GM23248 (cell line): ENCODE data around the gene NSUN2. TPM values are rescaled to one million over a fixed set of nuclear protein-coding genes. Genes with fewer than 3 reads are reported as not detected.

Source experiments
- DNase-seq: peaks from one replicate; pipeline ENCODE4 v3.0.0-alpha.2; 2015
- H2AFZ ChIP-seq: fragments of 200-600 bp; sonication (generic); 2 replicates; pipeline ENCODE4 v1.6.1; 2016; ENCODE audit warnings: antibody characterized with exemption
- H3F3A ChIP-seq: fragments of 200-600 bp; sonication (generic); 2 replicates; pipeline ENCODE4 v1.6.1; 2016; ENCODE audit warnings: mild to moderate bottlenecking, antibody characterized with exemption, mixed run types; ENCODE audit not compliant: insufficient read depth
- H3K27ac ChIP-seq: fragments of 200-600 bp; sonication (generic); 2 replicates; pipeline ENCODE4 v1.5.1; 2016; ENCODE audit warnings: mild to moderate bottlenecking
- H3K27me3 ChIP-seq: fragments of 200-600 bp; sonication (generic); replicated peaks from 2 replicates; pipeline ENCODE4 v1.6.1; 2016; ENCODE audit warnings: mild to moderate bottlenecking; ENCODE audit not compliant: insufficient read depth
- H3K36me3 ChIP-seq: fragments of 200-600 bp; sonication (generic); 2 replicates; pipeline ENCODE4 v1.6.1; 2016; ENCODE audit warnings: low read depth, mild to moderate bottlenecking
- H3K4me1 ChIP-seq: fragments of 200-600 bp; sonication (generic); 2 replicates; pipeline ENCODE4 v1.6.1; 2016; ENCODE audit warnings: mild to moderate bottlenecking; ENCODE audit not compliant: insufficient read depth
- H3K4me2 ChIP-seq: fragments of 200-600 bp; sonication (generic); one replicate; pipeline ENCODE4 v1.6.1; 2016; ENCODE audit warnings: mild to moderate bottlenecking; ENCODE audit not compliant: unreplicated experiment
- H3K4me3 ChIP-seq: fragments of 200-600 bp; sonication (generic); 2 replicates; pipeline ENCODE4 v1.5.1; 2016; ENCODE audit warnings: mild to moderate bottlenecking
- H3K79me2 ChIP-seq: fragments of 200-600 bp; sonication (generic); 2 replicates; pipeline ENCODE4 v1.6.1; 2016; ENCODE audit warnings: mild to moderate bottlenecking; ENCODE audit not compliant: insufficient read depth
- H3K9ac ChIP-seq: fragments of 200-600 bp; sonication (generic); 2 replicates; pipeline ENCODE4 v1.6.1; 2016; ENCODE audit warnings: mild to moderate bottlenecking
- H3K9me2 ChIP-seq: fragments of 200-600 bp; sonication (generic); 2 replicates; pipeline ENCODE4 v1.6.1; 2016; ENCODE audit warnings: mixed run types, mild to moderate bottlenecking, moderate library complexity; ENCODE audit not compliant: insufficient read depth
- H3K9me3 ChIP-seq: fragments of 200-600 bp; sonication (generic); one replicate; pipeline ENCODE4 v1.6.1; 2017; ENCODE audit warnings: low read depth
- H4K20me1 ChIP-seq: fragments of 200-600 bp; sonication (generic); 2 replicates; pipeline ENCODE4 v1.6.0; 2016; ENCODE audit not compliant: insufficient read depth
- EZH2 ChIP-seq: fragments of 200-600 bp; sonication (generic); IDR thresholded peaks from 2 replicates; pipeline ENCODE4 v1.6.1; 2018; ENCODE audit warnings: antibody characterized with exemption, mild to moderate bottlenecking; ENCODE audit not compliant: insufficient read depth, poor library complexity, severe bottlenecking
- EZH2phosphoT487 ChIP-seq: fragments of 200-600 bp; sonication (generic); IDR thresholded peaks from 2 replicates; pipeline ENCODE4 v1.6.1; 2018; ENCODE audit warnings: antibody characterized with exemption, moderate library complexity, mild to moderate bottlenecking, low read depth; ENCODE audit not compliant: insufficient read depth
- WGBS, 2 experiments: methylation state at CpG; one replicate each; pipeline ENCODE4 v1.1.6; 2015 to 2017; ENCODE audit warnings: low lambda C conversion rate in 2 of 2, low coverage in 1 of 2; ENCODE audit errors: missing lambda C conversion rate in 2 of 2; 5-methylcytosine and 5-hydroxymethylcytosine counted together
- in situ Hi-C: fragments of 300-500 bp; cut with MboI; formaldehyde crosslinking; loops from 2 replicates; pipeline ENCODE4 v1.15.0; 2020
- polyA plus RNA-seq: library from polyadenylated mRNA; unstranded; fragments of >200 nt; fragmentation: Nextera tagmentation; extraction: Ambion mirVana; gene quantifications from 2 replicates; pipeline ENCODE4 v1.2.1, GENCODE V29; 2016
- total RNA-seq: library from RNA; depleted of rRNA; stranded (reverse); fragments of >200 nt; shearing (Covaris generic); gene quantifications from 2 replicates; pipeline ENCODE4 v1.2.3, GENCODE V29; 2014

Gene NSUN2
- total and polyA plus RNA-seq, 2 experiments from 2014 or later, result 48.2 to 51.0 TPM

DNA sequence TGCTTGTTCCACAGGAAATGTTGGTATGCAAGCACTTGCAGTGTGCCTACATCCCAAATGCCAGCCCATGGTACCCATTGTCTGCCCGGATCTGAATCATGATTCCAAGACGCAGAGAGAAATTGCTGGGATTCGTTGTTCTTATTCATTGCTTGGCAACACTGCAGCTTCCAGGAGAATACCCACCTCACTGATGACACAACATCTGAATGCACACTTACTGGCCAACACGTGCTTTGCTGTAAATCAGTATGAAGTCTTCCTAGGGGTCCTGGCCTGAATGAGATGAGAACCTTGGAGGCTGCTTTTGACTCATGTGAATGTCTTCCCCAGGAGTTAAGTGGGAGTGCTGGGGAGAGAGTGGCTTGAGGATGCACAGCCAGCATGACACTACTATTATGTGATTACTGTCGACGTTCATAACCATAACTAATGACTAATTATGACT lies 12.0 kb upstream of the NSUN2 start:
- 90 to 96% methylated on average over 6 of the region's 6 CpGs for WGBS, 2 experiments
- H3K79me2 ChIP-seq, result peaks cover 87% of the 10 kb centered on the region
- H3K9me3 ChIP-seq, result no peaks in the 10 kb centered on the region
- no peaks in the 10 kb centered on the region for H3K4me1 ChIP-seq
- H3K9ac ChIP-seq, result no peak overlapping the region
- TF ChIP-seq EZH2phosphoT487, result no peak
- TF ChIP-seq EZH2, result no peak
- 0 out of 2 replicates have a peak, but pooled peaks cover 5% of the 10 kb centered on the region for H4K20me1 ChIP-seq
- H3K36me3 ChIP-seq, result 0 out of 2 replicates have a peak, but pooled peaks cover 11% of the 10 kb centered on the region
- no peaks in the 10 kb centered on the region for H3K27me3 ChIP-seq
- H3K27ac ChIP-seq, result no peak overlapping the region
- in situ Hi-C loops, result loop anchor here (25.0 kb wide), 1 partner anchor 92 kb away; no protein-coding TSS in a partner anchor
- no peak overlapping the region for H2AFZ ChIP-seq
- no peaks in the 10 kb centered on the region for H3F3A ChIP-seq
- no peak overlapping the region for H3K4me2 ChIP-seq
- peak; percentile 1 for DNase-seq
- H3K4me3 ChIP-seq, result no peak overlapping the region
- no peaks in the 10 kb centered on the region for H3K9me2 ChIP-seq

DNA sequence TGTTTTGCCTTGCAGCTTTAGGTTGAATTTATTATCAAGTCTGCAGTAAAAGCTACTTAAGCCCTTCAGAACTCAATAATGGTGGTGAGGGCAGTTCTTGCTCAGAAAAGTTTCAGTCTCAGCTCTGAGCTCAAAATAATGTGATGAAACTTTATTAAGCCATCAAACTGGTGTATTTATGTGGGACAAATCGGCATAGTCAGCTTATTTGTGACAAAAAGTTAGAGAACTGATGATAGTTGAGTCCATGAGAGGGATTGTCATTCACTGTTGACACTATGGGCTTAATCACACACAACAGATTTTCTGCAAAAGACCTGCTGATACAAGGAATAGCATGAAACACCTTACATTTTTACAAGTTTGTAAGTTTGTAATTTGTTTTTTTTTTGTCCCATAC lies 9.8 kb upstream of the NSUN2 start:
- H3K36me3 ChIP-seq, result 0 out of 2 replicates have a peak, but pooled peaks cover 14% of the 10 kb centered on the region
- H3K79me2 ChIP-seq, result peaks cover 93% of the 10 kb centered on the region
- DNase-seq, result no peak
- H3K27me3 ChIP-seq, result no peaks in the 10 kb centered on the region
- in situ Hi-C loops, result loop anchor here (25.0 kb wide), 1 partner anchor 95 kb away; no protein-coding TSS in a partner anchor
- no peaks in the 10 kb centered on the region for H3K9me2 ChIP-seq
- H3K9me3 ChIP-seq, result no peaks in the 10 kb centered on the region
- no peak overlapping the region for H3K27ac ChIP-seq
- H4K20me1 ChIP-seq, result 0 out of 2 replicates have a peak, but pooled peaks cover 5% of the 10 kb centered on the region
- 45 to 69% methylated on average over 1 of the region's 1 CpG for WGBS, 2 experiments
- no peaks in the 10 kb centered on the region for H3F3A ChIP-seq
- H3K4me2 ChIP-seq, result no peak overlapping the region
- TF ChIP-seq EZH2, result no peak
- no peak for TF ChIP-seq EZH2phosphoT487
- H3K4me3 ChIP-seq, result no peak overlapping the region
- H3K9ac ChIP-seq, result no peak overlapping the region
- no peak overlapping the region for H2AFZ ChIP-seq
- no peaks in the 10 kb centered on the region for H3K4me1 ChIP-seq

DNA sequence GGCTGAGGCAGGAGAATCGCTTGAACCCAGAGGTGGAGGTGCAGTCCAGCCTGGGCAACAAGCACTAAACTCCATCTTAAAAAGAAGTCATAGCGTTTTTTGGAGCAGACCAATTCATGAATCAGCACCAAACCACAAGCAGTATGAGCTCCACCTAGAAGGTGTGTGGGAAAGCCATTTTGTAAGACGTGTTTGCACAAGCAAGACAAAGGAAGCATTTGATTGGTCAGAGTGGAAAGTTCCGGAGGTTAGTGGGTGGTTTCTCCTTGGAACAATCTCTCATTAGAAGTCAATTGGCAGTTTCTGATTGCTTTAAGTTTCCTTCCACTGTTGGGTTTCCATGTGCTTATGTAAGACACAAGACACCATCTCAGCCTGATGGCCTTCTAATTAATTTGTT lies 5.4 kb upstream of the NSUN2 start:
- Histone ChIP-seq H3K4me1 (peaks cover 6% of the 10 kb centered on the region; the same call in 1 of the 2 replicates), H3K36me3 (0 out of 2 replicates have a peak, but pooled peaks cover 2% of the 10 kb centered on the region), H3K27ac (no peak overlapping the region), H3K4me3 (no peak overlapping the region), H3K9ac (no peak overlapping the region), H3K9me2 (no peaks in the 10 kb centered on the region), H3K9me3 (no peaks in the 10 kb centered on the region), H2AFZ (no peak overlapping the region), H4K20me1 (no peaks in the 10 kb centered on the region), H3F3A (no peaks in the 10 kb centered on the region), H3K4me2 (no peak overlapping the region), H3K79me2 (peaks cover 93% of the 10 kb centered on the region), H3K27me3 (no peaks in the 10 kb centered on the region)
- WGBS, 2 experiments, result 99% methylated on average over 4 of the region's 4 CpGs
- no peak for DNase-seq
- no peak for TF ChIP-seq EZH2
- TF ChIP-seq EZH2phosphoT487, result no peak
- in situ Hi-C loops, result loop anchor here (25.0 kb wide), 1 partner anchor 99 kb away; no protein-coding TSS in a partner anchor

DNA sequence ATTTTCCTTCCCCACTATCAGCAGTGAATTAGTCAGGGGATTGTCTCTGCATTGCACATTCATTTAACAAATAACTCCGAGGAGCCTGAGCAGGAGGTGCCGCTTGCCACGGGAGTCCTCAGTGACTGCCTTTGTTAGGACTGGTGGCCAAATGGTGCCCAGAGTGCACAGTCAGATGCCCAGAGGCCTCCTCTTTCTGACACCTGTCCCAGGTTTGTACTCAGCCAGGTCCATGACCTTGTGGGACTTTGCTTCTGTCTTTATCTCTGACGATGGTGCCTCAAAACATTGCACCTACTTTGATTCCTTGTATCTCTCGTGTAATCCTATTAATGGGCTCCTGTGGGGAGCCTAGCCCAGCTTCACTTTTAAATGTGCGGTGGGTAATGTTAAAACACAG lies 4.7 kb upstream of the NSUN2 start:
- WGBS, 2 experiments, result 92 to 94% methylated on average over 6 of the region's 6 CpGs
- H3K79me2 ChIP-seq, result peaks cover 89% of the 10 kb centered on the region
- no peak overlapping the region for H2AFZ ChIP-seq

More for the DNA sequence above, 4.7 kb upstream of the NSUN2 start:
- Histone ChIP-seq H3K4me3 (no peak overlapping the region), H3K4me2 (no peak overlapping the region), H3K9ac (no peak overlapping the region), H3K9me3 (no peaks in the 10 kb centered on the region), H3K4me1 (peaks cover 6% of the 10 kb centered on the region; the same call in 1 of the 2 replicates), H4K20me1 (no peaks in the 10 kb centered on the region), H3K27me3 (no peaks in the 10 kb centered on the region), H3K36me3 (0 out of 2 replicates have a peak, but pooled peaks cover 2% of the 10 kb centered on the region), H3K9me2 (no peaks in the 10 kb centered on the region), H3K27ac (no peak overlapping the region), H3F3A (no peaks in the 10 kb centered on the region)
- TF ChIP-seq EZH2 (no peak), EZH2phosphoT487 (no peak)
- in situ Hi-C loops, result loop anchor here (25.0 kb wide), 1 partner anchor 100 kb away; no protein-coding TSS in a partner anchor
- no peak for DNase-seq
